ENCODE results near the gene VMP1. TPM values are rescaled to one million over a fixed set of nuclear protein-coding genes. Genes with fewer than 3 reads are reported as not detected.

VMP1 gene
- total and polyA plus RNA-seq, 2 of the 13 experiments (the other 11 are each of a cell fraction or from before 2014, with no cell fraction given) = 186 to 271 TPM

DNA sequence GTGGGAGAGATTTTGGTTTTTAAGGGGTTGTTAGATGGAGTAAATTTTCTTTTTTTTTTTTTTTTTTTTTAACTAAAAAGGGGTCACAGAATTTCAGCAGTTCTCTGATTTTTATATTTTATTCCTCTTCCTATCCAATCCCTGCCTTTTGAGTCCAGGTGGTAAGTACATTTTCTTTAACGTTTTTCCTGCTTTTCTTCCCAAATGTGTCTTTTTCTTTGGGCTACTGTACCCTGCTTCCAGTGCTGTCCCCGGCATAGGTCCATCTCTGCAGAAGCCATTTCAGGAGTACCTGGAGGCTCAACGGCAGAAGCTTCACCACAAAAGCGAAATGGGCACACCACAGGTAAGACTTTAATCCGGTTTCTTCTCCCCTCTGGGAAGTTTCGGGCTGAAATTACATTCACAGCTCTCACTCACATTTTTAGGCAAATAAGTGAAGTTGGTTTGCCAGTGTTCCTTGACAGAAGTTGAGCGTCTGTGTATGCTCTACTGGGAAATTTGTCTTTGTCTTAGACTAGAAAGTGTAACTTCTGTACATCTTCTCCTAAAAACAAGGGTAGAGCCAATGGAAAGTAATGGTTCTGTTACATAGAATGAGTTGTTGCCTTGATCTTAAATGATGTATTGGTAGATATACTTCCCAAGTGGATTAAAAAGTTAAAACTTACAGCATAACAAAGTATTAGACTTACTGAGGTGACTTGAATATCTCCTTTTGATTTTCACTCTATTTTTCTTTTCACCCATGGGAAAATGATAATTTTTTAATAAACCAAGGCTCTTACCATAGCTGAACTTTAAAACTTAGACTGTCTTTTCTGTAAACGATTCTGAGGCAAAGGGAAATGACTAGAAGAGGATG is 130.8 kb downstream of the VMP1 start (continued):
- TF ChIP-seq, protein P1, sequence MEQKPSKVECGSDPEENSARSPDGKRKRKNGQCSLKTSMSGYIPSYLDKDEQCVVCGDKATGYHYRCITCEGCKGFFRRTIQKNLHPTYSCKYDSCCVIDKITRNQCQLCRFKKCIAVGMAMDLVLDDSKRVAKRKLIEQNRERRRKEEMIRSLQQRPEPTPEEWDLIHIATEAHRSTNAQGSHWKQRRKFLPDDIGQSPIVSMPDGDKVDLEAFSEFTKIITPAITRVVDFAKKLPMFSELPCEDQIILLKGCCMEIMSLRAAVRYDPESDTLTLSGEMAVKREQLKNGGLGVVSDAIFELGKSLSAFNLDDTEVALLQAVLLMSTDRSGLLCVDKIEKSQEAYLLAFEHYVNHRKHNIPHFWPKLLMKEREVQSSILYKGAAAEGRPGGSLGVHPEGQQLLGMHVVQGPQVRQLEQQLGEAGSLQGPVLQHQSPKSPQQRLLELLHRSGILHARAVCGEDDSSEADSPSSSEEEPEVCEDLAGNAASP (CRISPR knock-in tag; IDR thresholded peaks at IDR 0.05; ENCODE audit: borderline replicate concordance) = no peak; the same call in 1 of the 2 replicates
- TF ChIP-seq ZNF737 (CRISPR knock-in tag; IDR thresholded peaks at IDR 0.05; ENCODE audit: borderline replicate concordance) (no peak), SIN3A (IDR thresholded peaks at IDR 0.05; ENCODE audit: borderline replicate concordance, low read depth, low read length) (peak; percentile 7; the same call in 1 of the 2 replicates), TAF1 (CRISPR knock-in tag; IDR thresholded peaks at IDR 0.05) (peak; percentile 39), ZBTB21 (CRISPR knock-in tag; IDR thresholded peaks at IDR 0.05) (no peak), EHMT2 (IDR thresholded peaks at IDR 0.05; ENCODE audit: borderline replicate concordance, low read depth, low read length) (no peak), ZBTB7B (CRISPR knock-in tag; IDR thresholded peaks at IDR 0.05) (0 out of 2 replicates have a peak, but pooled peaks have one; percentile 4), SSRP1 (CRISPR knock-in tag; IDR thresholded peaks at IDR 0.05) (peak; percentile 91), ZNF34 (CRISPR knock-in tag; IDR thresholded peaks at IDR 0.05; ENCODE audit: borderline replicate concordance) (no peak), LCORL (IDR thresholded peaks at IDR 0.05) (no peak), LCORL (CRISPR knock-in tag; IDR thresholded peaks at IDR 0.05) (no peak), KDM5A (IDR thresholded peaks at IDR 0.05; ENCODE audit: borderline replicate concordance, low read length) (0 out of 2 replicates have a peak, but pooled peaks have one; percentile 20), ZNF781 (CRISPR knock-in tag; IDR thresholded peaks at IDR 0.05; ENCODE audit: borderline replicate concordance, not compliant biosample characterization) (peak; percentile 61), ZNF431 (CRISPR knock-in tag; IDR thresholded peaks at IDR 0.05; ENCODE audit: borderline replicate concordance, low read depth) (peak; percentile 5; the same call in 1 of the 2 replicates), RORA (CRISPR knock-in tag; IDR thresholded peaks at IDR 0.05) (peak; percentile 70; the same call in 1 of the 2 replicates), CREM (IDR thresholded peaks at IDR 0.05) (no peak), CREM (CRISPR knock-in tag; IDR thresholded peaks at IDR 0.05) (no peak)
- TF ChIP-seq, protein P2, sequence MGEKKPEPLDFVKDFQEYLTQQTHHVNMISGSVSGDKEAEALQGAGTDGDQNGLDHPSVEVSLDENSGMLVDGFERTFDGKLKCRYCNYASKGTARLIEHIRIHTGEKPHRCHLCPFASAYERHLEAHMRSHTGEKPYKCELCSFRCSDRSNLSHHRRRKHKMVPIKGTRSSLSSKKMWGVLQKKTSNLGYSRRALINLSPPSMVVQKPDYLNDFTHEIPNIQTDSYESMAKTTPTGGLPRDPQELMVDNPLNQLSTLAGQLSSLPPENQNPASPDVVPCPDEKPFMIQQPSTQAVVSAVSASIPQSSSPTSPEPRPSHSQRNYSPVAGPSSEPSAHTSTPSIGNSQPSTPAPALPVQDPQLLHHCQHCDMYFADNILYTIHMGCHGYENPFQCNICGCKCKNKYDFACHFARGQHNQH (CRISPR knock-in tag; IDR thresholded peaks at IDR 0.05) = no peak; the same call in 1 of the 2 replicates
- TF ChIP-seq, protein P3, sequence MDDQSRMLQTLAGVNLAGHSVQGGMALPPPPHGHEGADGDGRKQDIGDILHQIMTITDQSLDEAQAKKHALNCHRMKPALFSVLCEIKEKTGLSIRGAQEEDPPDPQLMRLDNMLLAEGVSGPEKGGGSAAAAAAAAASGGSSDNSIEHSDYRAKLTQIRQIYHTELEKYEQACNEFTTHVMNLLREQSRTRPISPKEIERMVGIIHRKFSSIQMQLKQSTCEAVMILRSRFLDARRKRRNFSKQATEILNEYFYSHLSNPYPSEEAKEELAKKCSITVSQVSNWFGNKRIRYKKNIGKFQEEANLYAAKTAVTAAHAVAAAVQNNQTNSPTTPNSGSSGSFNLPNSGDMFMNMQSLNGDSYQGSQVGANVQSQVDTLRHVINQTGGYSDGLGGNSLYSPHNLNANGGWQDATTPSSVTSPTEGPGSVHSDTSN (CRISPR knock-in tag; IDR thresholded peaks at IDR 0.05; ENCODE audit: borderline replicate concordance) = peak; percentile 21; the same call in 1 of the 2 replicates
- TF ChIP-seq, protein P4, sequence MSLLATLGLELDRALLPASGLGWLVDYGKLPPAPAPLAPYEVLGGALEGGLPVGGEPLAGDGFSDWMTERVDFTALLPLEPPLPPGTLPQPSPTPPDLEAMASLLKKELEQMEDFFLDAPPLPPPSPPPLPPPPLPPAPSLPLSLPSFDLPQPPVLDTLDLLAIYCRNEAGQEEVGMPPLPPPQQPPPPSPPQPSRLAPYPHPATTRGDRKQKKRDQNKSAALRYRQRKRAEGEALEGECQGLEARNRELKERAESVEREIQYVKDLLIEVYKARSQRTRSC (CRISPR knock-in tag; IDR thresholded peaks at IDR 0.05; ENCODE audit: low read depth) = no peak
- TF ChIP-seq, protein P5, sequence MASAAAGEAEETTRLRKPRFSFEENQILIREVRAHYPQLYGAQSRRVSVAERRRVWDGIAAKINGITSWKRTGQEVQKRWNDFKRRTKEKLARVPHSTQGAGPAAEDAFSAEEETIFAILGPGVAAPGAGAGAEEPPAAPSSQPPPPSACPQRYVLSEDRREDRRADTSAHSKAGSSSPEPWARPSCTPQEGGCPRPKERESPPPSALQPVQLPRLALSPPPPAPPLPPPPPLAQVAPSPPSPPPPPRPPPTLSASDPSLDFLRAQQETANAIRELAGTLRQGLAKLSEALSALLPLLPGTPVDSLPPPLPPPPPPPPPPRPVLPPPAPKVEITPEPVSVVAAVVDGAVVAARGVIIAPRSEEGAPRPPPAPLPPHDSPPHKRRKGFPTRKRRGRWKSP (CRISPR knock-in tag; IDR thresholded peaks at IDR 0.05) = no peak
